H9 (cell line): ENCODE results near the gene CLEC16A. TPM values are rescaled to one million over a fixed set of nuclear protein-coding genes. Genes with fewer than 3 reads are reported as not detected.

Experiments
- DNase-seq: peaks from one replicate; pipeline ENCODE4 v3.0.0-alpha.2; 2017
- H2AFZ ChIP-seq: one replicate; pipeline ENCODE4 v1.6.1; 2013; ENCODE audit warnings: mild to moderate bottlenecking, low read length, control low read depth, moderate library complexity
- H2AK5ac ChIP-seq: 2 replicates; pipeline ENCODE4 v1.6.1; 2013; ENCODE audit warnings: low read length, control low read depth, mixed read lengths; ENCODE audit not compliant: insufficient read length
- H2BK120ac ChIP-seq: one replicate; pipeline ENCODE4 v1.6.1; 2013; ENCODE audit warnings: low read depth, mild to moderate bottlenecking, low read length, control low read depth, inconsistent platforms; ENCODE audit not compliant: poor library complexity, severe bottlenecking
- H2BK12ac ChIP-seq: 2 replicates; pipeline ENCODE4 v1.6.1; 2013; ENCODE audit warnings: low read length, control low read depth, mixed read lengths, low read depth; ENCODE audit not compliant: insufficient read length
- H2BK15ac ChIP-seq: 2 replicates; pipeline ENCODE4 v1.6.1; 2013; ENCODE audit warnings: low read depth, low read length, control low read depth
- H2BK20ac ChIP-seq: one replicate; pipeline ENCODE4 v1.6.1; 2013; ENCODE audit warnings: low read depth, mild to moderate bottlenecking, low read length, control low read depth, inconsistent platforms; ENCODE audit not compliant: poor library complexity, severe bottlenecking
- H2BK5ac ChIP-seq: 2 replicates; pipeline ENCODE4 v1.6.1; 2013; ENCODE audit warnings: low read length, control low read depth, mixed read lengths; ENCODE audit not compliant: insufficient read length
- H3K14ac ChIP-seq: 2 replicates; pipeline ENCODE4 v1.6.1; 2013; ENCODE audit warnings: low read length, control low read depth; ENCODE audit not compliant: insufficient read depth
- H3K18ac ChIP-seq: 2 replicates; pipeline ENCODE4 v1.6.1; 2013; ENCODE audit warnings: low read depth, mild to moderate bottlenecking, mixed read lengths, low read length, control low read depth; ENCODE audit not compliant: insufficient read length
- H3K23ac ChIP-seq: 2 replicates; pipeline ENCODE4 v1.6.1; 2013; ENCODE audit warnings: low read length, control low read depth, mixed read lengths, low read depth; ENCODE audit not compliant: insufficient read length
- H3K23me2 ChIP-seq: 2 replicates; pipeline ENCODE4 v1.6.1; 2013; ENCODE audit warnings: low read depth, mild to moderate bottlenecking, mixed read lengths, low read length, control low read depth; ENCODE audit not compliant: insufficient read length, poor library complexity, severe bottlenecking
- H3K27ac ChIP-seq: 2 replicates; pipeline ENCODE4 v1.5.1; 2013; ENCODE audit warnings: low read length, control low read depth, mixed read lengths, low read depth; ENCODE audit not compliant: insufficient read length
- H3K27me3 ChIP-seq: 2 replicates; pipeline ENCODE4 v1.6.1; 2013; ENCODE audit warnings: low read length, control low read depth, inconsistent platforms; ENCODE audit not compliant: insufficient read depth
- H3K4ac ChIP-seq: 2 replicates; pipeline ENCODE4 v1.6.1; 2013; ENCODE audit warnings: low read depth, mild to moderate bottlenecking, control low read depth, inconsistent platforms, low read length, moderate library complexity
- H3K4me1 ChIP-seq: 2 replicates; pipeline ENCODE4 v1.6.1; 2013; ENCODE audit warnings: low read length, control low read depth, inconsistent platforms; ENCODE audit not compliant: insufficient read depth
- H3K4me2 ChIP-seq: 2 replicates; pipeline ENCODE4 v1.6.1; 2013; ENCODE audit warnings: low read length, control low read depth, mixed read lengths; ENCODE audit not compliant: insufficient read length, insufficient read depth
- H3K56ac ChIP-seq: 2 replicates; pipeline ENCODE4 v1.6.1; 2013; ENCODE audit warnings: low read depth, mild to moderate bottlenecking, mixed read lengths, low read length, control low read depth; ENCODE audit not compliant: insufficient read length
- H3K79me1 ChIP-seq: 2 replicates; pipeline ENCODE4 v1.6.1; 2013; ENCODE audit warnings: low read depth, mild to moderate bottlenecking, moderate library complexity, low read length, control low read depth, inconsistent platforms; ENCODE audit not compliant: insufficient read depth, poor library complexity, severe bottlenecking
- H3K79me2 ChIP-seq: 2 replicates; pipeline ENCODE4 v1.6.1; 2013; ENCODE audit warnings: low read length, control low read depth, inconsistent platforms; ENCODE audit not compliant: insufficient read depth
- H3K9ac ChIP-seq: 2 replicates; pipeline ENCODE4 v1.6.1; 2013; ENCODE audit warnings: low read length, control low read depth, mixed read lengths; ENCODE audit not compliant: insufficient read length; ENCODE audit errors: extremely low read depth
- H3K9me3 ChIP-seq: one replicate; pipeline ENCODE4 v1.6.1; 2013; ENCODE audit warnings: low read depth, low read length, inconsistent platforms; ENCODE audit not compliant: control insufficient read depth
- H3T11ph ChIP-seq: one replicate; pipeline ENCODE4 v1.6.1; 2013; ENCODE audit warnings: mild to moderate bottlenecking, low read length, control low read depth, inconsistent platforms
- H4K20me1 ChIP-seq: one replicate; pipeline ENCODE4 v1.6.1; 2013; ENCODE audit not compliant: control insufficient read depth, insufficient read length, insufficient read depth
- H4K5ac ChIP-seq: 2 replicates; pipeline ENCODE4 v1.6.1; 2013; ENCODE audit warnings: low read depth, mild to moderate bottlenecking, mixed read lengths, low read length, control low read depth; ENCODE audit not compliant: insufficient read length
- H4K8ac ChIP-seq: replicated peaks from 2 replicates; pipeline ENCODE4 v1.6.1; 2013; ENCODE audit warnings: low read length, control low read depth, mixed read lengths, low read depth; ENCODE audit not compliant: insufficient read length
- H4K91ac ChIP-seq: 2 replicates; pipeline ENCODE4 v1.6.1; 2013; ENCODE audit warnings: low read depth, mild to moderate bottlenecking, moderate library complexity, mixed read lengths, low read length, control low read depth; ENCODE audit not compliant: insufficient read length
- H3K27ac Mint-ChIP-seq, 3 experiments: 2 replicates in 2 of 3; 3 replicates in 1 of 3; pipeline ENCODE4 v1.8.0; 2020 to 2021; ENCODE audit warnings: mixed read lengths in 3 of 3, mild to moderate bottlenecking in 1 of 3, moderate library complexity in 1 of 3
- H3K27me3 Mint-ChIP-seq: 2 replicates; pipeline ENCODE4 v1.8.0; 2021; ENCODE audit warnings: low read depth, mild to moderate bottlenecking, moderate library complexity, mixed read lengths
- H3K36me3 Mint-ChIP-seq, 3 experiments: 2 replicates in 2 of 3; 3 replicates in 1 of 3; pipeline ENCODE4 v1.8.0; 2020 to 2021; ENCODE audit warnings: low read depth in 3 of 3, mixed read lengths in 3 of 3; ENCODE audit not compliant: insufficient read depth in 1 of 3
- H3K4me1 Mint-ChIP-seq, 2 experiments: 2 replicates each; pipeline ENCODE4 v1.8.0; 2020; ENCODE audit warnings: mixed read lengths in 2 of 2
- H3K4me3 Mint-ChIP-seq, 2 experiments: 2 replicates in 1 of 2; 3 replicates in 1 of 2; pipeline ENCODE4 v1.8.0; 2020 to 2021; ENCODE audit warnings: mild to moderate bottlenecking in 2 of 2, mixed read lengths in 2 of 2, moderate library complexity in 1 of 2
- H3K9me3 Mint-ChIP-seq, 2 experiments: 2 replicates in 1 of 2; 3 replicates in 1 of 2; pipeline ENCODE4 v1.8.0; 2020; ENCODE audit warnings: mild to moderate bottlenecking in 2 of 2, mixed read lengths in 2 of 2, moderate library complexity in 1 of 2
- CTCF ChIP-seq: fragments of 200-600 bp; sonication (generic); conservative IDR thresholded peaks from 3 replicates; pipeline ENCODE4 v1.8.0; 2021; ENCODE audit warnings: antibody characterized with exemption, mild to moderate bottlenecking
- WGBS: extraction: QIAGEN DNeasy Blood & Tissue Kit; methylation state at CpG from one replicate; pipeline ENCODE4 v1.1.7; 2013; ENCODE audit warnings: missing lambda C conversion rate, low lambda C conversion rate, mixed read lengths; ENCODE audit not compliant: insufficient read length; ENCODE audit errors: extremely low coverage; 5-methylcytosine and 5-hydroxymethylcytosine counted together
- total RNA-seq: library from RNA; stranded (reverse); gene quantifications from 2 replicates; pipeline ENCODE4 v1.2.1, GENCODE V29; 2021

The CLEC16A gene
- total RNA-seq, 1 experiment from 2014 or later = 15.2 TPM

- Histone ChIP-seq H3K27me3 (no peaks in the 10 kb centered on the region), H2AK5ac (no peak overlapping the region), H2BK120ac (no peak overlapping the region), H3K18ac (no peak overlapping the region), H4K5ac (no peak overlapping the region), H3K23me2 (no peaks in the 10 kb centered on the region), H2BK5ac (no peak overlapping the region), H3K23ac (no peak overlapping the region), H2BK12ac (no peak overlapping the region), H3K79me2 (no peaks in the 10 kb centered on the region), H4K8ac (no peak overlapping the region), H3K9ac (no peak overlapping the region), H2BK15ac (no peak overlapping the region), H3K14ac (no peak overlapping the region; the same call in 1 of the 2 replicates), H3K9me3 (no peaks in the 10 kb centered on the region), H2AFZ (no peak overlapping the region), H3K4ac (no peak overlapping the region), H4K20me1 (no peaks in the 10 kb centered on the region), H4K91ac (no peak overlapping the region), H3K79me1 (no peaks in the 10 kb centered on the region), H2BK20ac (no peak overlapping the region), H3K27ac (no peak overlapping the region), H3K4me2 (no peak overlapping the region), H3K56ac (no peak overlapping the region), H3K4me1 (no peaks in the 10 kb centered on the region; the same call in 1 of the 2 replicates), H3T11ph (no peak overlapping the region)
- Mint-ChIP-seq H3K27me3 (peaks cover 12% of the 10 kb centered on the region), H3K27ac (no peak overlapping the region), H3K4me1 (peaks cover 31 to 32% of the 10 kb centered on the region in 2 experiments), H3K4me3 (no peak overlapping the region), H3K9me3 (no peaks in the 10 kb centered on the region; a peak in 1 of 5 replicates), H3K36me3 (no peaks in the 10 kb centered on the region; a peak in 1 of 7 replicates)
- DNase-seq = no peak
- no peak for TF ChIP-seq CTCF
- no CpG with 5 or more reads among the region's 5 CpGs for WGBS
These were observed 254.0 kb downstream of the CLEC16A start for GRCh38 chr16:11198375-11198774.
